Gastroesophageal sphincter (tissue), 3 donors: ENCODE data around the gene USP43.

Source experiments
- CTCF ChIP-seq, 4 experiments: fragments of 200-600 bp in 2 of 4; fragments of 450-650 bp in 2 of 4; sonication (generic) in 1 of 4; IDR thresholded peaks; one replicate each; pipeline ENCODE4 v1.5.1; 2017 to 2019; ENCODE audit warnings: antibody characterized with exemption in 4 of 4, mild to moderate bottlenecking in 2 of 4, moderate library complexity in 2 of 4
- EP300 ChIP-seq: sonication (generic); formaldehyde crosslinking; IDR thresholded peaks from one replicate; pipeline ENCODE4 v1.6.1; 2017; ENCODE audit warnings: antibody characterized with exemption, mild to moderate bottlenecking
- POLR2A ChIP-seq, 2 donors: fragments of 450-650 bp; IDR thresholded peaks; one replicate each; pipeline ENCODE4 v1.6.1; 2017; ENCODE audit warnings: antibody characterized with exemption in 2 of 2, mild to moderate bottlenecking in 2 of 2, moderate library complexity in 1 of 2

- TF ChIP-seq CTCF (IDR thresholded peaks at IDR 0.05) (no peak), POLR2A (IDR thresholded peaks at IDR 0.05) (no peak), EP300 (no peak)
These were observed 16.8 kb upstream of the USP43 start for GRCh38 chr17:9628509-9628908.
